Measurements from ENCODE around the gene FBRS.
"Not testable (repeated sequence)": the region's sequence is repeated elsewhere in the genome, so short reads cannot be mapped to it uniquely, and the experiment has no call there.

The FBRS gene

GRCh38 chr16:30665830-30666190 lies 7.6 kb downstream of the FBRS start:
- DNase-seq, result no peak

GRCh38 chr16:30666681-30667080 lies 8.4 kb downstream of the FBRS start:
- DNase-seq, result no peak

- DNase-seq, result no peak
Observed at GRCh38 chr16:30667361-30667905, 9.2 kb downstream of the FBRS start.

GRCh38 chr16:30668393-30668792 lies 10.2 kb downstream of the FBRS start:
- DNase-seq, result no peak

- DNase-seq, result no peak
Observed at GRCh38 chr16:30669026-30669902, 11.0 kb downstream of the FBRS start.

GRCh38 chr16:30669903-30670824 lies 11.9 kb downstream of the FBRS start:
- DNase-seq, result no peak

- DNase-seq, result no peak
Observed at GRCh38 chr16:30675143-30675542, 16.9 kb downstream of the FBRS start.

- DNase-seq, result no peak
Observed at GRCh38 chr16:30677931-30678585, 19.8 kb downstream of the FBRS start.

- DNase-seq, result no peak
Observed at GRCh38 chr16:30678586-30678970, 20.3 kb downstream of the FBRS start.

GRCh38 chr16:30680326-30680725 lies 22.1 kb downstream of the FBRS start:
- DNase-seq, result no peak

- DNase-seq, result no peak
Observed at GRCh38 chr16:30688701-30689100, 30.5 kb downstream of the FBRS start.

- no peak for DNase-seq
Observed at GRCh38 chr16:30691907-30692306, 33.7 kb downstream of the FBRS start.

- no peak for DNase-seq
Observed at GRCh38 chr16:30692396-30693064, 34.3 kb downstream of the FBRS start.

- DNase-seq, result no peak
Observed at GRCh38 chr16:30694926-30695693, 36.9 kb downstream of the FBRS start.

GRCh38 chr16:30696646-30697045 lies 38.4 kb downstream of the FBRS start:
- DNase-seq, result not testable (repeated sequence)

- no peak for DNase-seq
Observed at GRCh38 chr16:30697264-30698138, 39.3 kb downstream of the FBRS start.

- DNase-seq, result peak; percentile 99
Observed at GRCh38 chr16:30698139-30698815, 40.0 kb downstream of the FBRS start.

- peak; percentile 74 for DNase-seq
Observed at GRCh38 chr16:30698816-30699614, 40.8 kb downstream of the FBRS start, which contains the start of gene SRCAP. TSS of gene SRCAP (plus strand) at chr16:30699171. CDS start at chr16:30700825, 1,654 bp downstream.

GRCh38 chr16:30699615-30700099 lies 41.4 kb downstream of the FBRS start:
- DNase-seq, result no peak

All from activated gamma-delta T cell treated with Interleukin-2 at 50 U/mL for 16 hours (primary cell).